ENCODE data around the gene TMED8.
"Not testable (repeated sequence)": the region's sequence is repeated elsewhere in the genome, so short reads cannot be mapped to it uniquely, and the experiment has no call there.

Gene TMED8

DNA sequence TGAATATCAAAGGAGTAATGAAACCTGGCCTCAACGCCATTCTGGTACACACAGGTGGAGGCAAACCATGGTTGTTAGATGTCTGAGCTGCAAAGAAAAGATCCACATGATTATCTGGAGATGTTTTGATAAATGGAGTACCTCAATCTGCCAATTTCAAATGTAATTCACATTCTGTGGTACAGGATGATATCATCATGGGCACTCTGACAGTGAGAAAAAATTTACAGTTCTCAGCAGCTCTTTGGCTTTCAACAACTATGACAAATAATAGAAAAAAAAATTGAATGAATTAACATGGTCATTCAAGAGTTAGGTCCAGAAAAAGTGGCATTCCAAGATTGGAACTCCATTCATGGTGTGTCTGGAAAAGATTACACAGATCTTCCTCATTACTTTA, 17.3 kb downstream of the TMED8 start:
- no peak for DNase-seq (ENCODE audit: low spot score)

DNA sequence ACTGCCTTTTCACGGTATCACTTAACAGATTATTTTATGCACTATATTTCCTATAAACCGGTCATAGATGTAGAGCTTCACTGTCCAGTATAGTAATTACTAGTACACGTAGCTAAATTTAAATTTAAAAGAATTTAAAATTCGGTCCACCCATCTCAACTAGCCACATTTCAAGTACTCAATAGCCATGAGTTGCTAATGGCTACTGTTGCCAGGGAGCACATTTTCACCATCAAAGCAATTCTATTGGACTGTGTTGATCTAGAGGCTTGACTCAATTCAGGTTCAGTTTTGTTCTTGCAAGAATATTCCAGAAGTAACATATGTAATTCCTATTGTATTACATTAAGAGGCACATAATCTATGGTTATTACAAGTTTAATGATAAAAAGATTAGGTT, 20.0 kb downstream of the TMED8 start:
- no peak for DNase-seq (ENCODE audit: low spot score)

DNA sequence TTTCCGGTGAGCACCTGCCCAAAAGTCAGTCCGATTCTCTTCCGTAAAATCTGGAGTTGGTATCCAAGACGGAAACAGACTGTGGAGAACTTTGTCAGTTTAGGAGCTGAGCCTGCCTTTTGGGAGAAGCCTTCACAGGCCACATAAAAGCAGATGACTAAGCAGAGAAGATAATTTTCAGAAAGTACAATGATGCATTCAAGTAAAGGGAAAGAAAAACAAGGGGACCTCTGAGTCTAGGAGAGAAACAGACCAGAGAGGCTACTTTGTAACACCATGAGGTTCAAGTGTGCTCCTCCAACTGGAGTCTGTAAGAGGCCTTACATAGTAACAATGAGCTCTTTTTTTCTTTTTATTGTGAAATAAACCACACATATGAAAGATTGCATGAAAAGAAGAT, 21.1 kb downstream of the TMED8 start:
- no peak for DNase-seq (ENCODE audit: low spot score)

DNA sequence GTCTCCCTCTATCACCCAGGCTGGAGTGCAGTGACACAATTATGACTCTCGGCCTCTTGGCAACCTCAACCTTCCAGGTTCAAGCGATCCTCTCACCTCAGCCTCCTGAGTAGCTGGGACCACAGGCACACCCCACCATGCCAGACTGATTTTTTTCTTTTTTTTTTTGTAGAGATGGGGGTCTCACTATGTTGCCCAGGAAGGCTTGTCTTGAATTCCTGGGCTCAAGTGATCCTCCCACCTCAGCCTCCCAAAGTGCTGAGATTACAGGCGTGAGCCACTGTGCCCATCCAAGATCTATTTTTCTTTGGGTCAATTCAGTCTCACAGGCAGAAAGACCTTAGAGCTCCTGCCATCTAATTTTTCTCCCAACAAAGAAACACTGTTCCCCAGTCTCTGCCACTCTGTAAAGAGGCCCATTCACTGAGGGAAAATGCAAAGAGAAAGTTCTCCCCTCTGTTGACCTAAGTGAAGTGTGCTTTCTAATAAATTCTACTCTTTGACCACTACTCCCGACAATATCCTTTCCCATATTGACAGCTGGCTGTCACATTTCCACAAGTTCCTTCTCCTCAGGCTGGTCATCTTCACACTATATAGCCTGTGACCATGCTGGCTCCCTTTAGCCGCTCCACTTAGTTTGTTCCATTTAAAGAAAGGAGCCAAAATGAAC, 23.3 kb downstream of the TMED8 start:
- no peak for DNase-seq (ENCODE audit: low spot score)

DNA sequence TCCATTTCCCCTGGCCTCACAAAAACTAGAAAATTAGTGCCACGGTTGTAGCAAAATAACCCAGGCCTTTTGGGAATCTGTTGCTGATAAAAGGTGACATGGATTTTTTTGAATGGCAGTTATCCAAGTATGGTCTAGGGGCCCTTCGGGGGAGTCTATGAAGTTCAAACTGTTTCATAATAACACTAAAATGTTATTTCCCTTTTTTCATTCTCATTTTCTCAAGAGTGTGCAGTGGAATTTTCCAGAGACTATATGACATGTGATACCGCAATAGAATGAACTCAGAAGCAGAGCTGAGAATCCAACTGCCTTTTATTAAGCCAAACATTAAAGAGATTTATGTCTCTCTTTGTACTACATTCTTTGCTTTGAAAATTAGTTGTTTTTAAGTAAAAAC, 29.1 kb downstream of the TMED8 start:
- no peak for DNase-seq (ENCODE audit: low spot score)

DNA sequence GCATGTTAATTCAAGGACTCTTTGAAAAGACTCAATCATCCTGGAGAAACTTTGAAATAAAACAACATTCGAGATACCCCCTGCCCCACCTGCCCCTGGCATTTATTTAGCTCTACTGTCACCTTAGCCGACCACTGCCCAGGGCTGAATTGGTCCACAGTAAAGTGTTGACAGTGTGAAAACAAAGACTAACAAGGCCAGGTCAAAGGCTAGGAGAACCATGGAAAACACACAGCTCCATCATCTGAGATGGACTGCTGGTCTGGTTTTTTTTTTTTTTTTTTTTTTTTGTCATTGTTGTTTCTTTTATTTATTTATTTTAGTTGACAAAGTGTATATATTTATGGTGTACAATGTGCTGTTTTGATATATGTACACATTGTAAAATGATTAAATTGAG, 30.4 kb downstream of the TMED8 start:
- no peak for DNase-seq (ENCODE audit: low spot score)

DNA sequence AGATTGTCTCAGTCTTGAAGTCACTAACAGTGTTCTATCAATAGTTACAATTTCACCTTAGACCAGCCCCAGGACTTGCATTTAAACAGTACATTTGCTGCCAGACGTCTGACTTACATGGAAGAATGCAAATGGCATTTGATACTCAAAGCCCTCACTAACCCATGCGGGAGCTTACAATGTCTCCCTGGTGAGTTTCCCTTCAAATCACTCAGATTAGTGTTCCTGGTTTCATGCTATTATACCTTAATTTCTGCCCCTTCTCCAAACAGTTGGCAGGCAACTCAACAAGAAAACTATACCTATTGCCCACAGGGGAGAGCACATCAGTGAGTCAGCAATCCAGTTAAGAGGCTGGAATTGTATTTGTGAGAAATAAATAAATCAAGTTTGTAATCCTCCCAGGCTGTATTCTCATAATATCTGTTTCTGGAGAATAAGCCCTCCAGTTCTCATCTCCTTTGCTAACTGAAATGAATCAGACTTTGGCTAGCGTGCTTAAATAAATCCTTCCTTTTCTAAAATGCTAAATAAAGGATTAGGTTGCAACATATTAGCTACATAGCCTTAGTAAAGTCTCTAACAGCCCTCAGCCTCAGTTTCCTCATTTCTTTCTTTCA, 32.4 kb downstream of the TMED8 start:
- DNase-seq (ENCODE audit: low spot score), result no peak

DNA sequence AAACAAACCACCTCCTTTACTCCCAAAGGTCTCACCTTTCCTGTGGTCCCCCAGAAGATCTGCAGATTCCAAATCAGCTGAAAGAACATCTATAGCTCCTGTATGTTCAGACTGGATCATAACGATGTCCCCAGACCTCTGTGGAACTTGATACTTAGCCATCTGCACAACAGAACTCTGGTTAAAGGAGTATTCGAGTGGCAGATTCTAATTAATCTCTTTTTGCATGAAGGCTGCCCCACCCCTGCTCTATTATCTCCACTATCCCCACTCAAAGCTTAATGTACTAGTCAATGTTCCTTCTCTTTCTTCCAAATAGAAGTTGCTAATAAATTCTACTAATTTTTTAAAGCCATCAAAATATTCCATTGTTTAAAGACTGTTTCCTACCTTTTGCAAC, 33.2 kb downstream of the TMED8 start:
- no peak for DNase-seq (ENCODE audit: low spot score)

DNA sequence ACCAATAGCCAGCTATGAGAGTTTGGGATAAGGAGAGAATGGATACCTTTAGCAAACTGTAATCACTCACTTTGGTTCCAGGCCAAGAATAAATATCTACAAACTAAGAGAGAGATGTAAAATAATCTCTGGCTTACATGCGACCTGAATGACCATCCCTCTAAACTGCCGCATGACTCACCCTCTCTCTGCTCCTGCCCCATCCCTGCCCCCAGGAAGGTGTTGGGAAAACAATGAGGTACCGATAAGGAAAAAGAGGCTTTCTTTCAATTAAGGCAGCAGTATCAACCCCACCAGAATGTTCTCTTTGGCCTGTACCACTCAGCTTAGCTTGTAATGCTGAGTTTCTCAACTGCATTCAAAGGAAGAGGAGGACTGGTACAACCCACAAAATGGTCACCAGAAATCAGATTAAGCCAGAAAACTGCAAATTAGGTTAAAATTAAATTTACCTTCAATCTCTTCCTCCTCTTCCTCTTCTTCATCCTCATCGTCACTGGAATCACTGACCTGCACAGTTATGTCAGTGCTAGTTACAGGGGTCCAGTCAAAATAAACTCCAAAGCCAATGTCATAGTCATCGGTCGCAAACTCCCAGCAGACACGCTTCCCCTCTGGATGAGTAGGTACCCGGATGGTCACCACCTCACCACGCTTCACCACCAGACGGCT, 34.0 kb downstream of the TMED8 start:
- no peak for DNase-seq (ENCODE audit: low spot score)

DNA sequence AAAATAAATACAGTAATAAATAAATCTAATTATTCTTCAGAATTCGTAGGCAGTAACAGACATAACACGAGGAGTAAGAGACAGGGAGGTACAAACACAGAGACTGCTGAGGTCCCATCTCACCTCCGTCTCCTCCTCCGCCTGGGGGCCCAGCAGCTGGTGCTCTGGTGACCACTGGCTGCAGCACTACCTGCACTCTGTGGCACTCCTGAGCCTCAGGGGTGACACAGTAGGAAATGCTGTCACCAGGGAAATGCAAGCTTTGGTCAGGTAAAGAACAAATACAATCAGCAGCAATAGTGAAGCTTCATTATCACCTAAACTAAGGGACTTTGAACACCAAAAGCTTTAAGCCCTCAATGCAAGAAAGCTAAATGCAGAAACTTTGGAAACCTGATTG, 36.5 kb downstream of the TMED8 start:
- DNase-seq (ENCODE audit: low spot score), result no peak

DNA sequence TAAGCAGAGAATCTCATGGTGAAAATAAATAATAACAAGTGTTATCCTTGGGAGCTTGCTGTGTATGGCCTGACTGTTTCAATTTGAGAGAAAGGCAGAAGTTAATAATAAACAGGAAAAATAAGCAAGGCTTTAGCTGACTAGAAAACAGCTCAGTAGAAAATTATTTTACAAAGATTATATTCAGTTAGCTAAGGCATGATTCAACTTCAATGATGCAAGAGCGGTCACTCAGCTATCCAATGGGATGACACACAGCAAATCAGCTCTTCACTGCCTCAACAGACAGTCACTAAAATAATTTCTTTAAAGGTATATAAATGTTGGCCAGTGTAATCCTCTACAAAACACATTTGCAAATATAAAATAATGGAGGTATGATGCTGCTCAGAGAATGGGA, 37.5 kb downstream of the TMED8 start:
- DNase-seq (ENCODE audit: low spot score), result peak; percentile 71

DNA sequence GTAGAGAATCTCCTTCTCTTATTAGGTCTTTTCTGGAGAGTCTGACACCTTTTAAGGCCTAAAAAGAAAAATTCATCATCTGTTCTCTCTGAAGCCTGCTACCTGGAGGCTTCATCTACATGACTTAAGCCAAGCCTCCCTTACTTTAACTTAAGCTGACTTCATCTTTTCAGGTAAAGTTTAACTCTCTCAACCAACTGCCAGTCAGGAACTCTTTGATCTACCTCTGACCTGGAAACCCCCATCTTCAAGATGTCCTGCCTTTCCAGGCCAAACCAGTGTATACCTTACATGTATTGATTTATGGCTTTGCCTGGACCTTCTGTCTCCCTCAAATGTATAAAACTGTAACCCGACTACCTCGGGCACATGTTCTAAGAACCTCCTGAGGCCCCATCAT, 38.6 kb downstream of the TMED8 start:
- no peak for DNase-seq (ENCODE audit: low spot score)

DNA sequence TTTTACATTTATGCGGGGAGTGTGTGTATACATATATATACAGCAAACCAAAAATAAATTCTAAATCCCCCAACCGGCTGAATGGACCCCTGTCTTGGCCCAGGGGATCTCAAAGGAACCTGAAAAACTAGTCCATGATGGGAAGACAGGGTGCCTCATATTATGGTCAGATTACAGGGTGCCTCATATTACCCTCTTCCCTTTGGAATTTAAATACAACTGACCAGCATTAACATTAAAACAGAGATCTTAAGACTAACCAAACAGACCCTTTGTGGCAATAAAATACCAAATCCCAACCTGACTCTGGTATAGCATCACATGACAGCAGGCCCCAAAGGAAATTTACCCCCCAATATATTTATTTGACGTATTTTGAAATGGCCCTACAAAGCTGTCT, 39.0 kb downstream of the TMED8 start:
- no peak for DNase-seq (ENCODE audit: low spot score)

DNA sequence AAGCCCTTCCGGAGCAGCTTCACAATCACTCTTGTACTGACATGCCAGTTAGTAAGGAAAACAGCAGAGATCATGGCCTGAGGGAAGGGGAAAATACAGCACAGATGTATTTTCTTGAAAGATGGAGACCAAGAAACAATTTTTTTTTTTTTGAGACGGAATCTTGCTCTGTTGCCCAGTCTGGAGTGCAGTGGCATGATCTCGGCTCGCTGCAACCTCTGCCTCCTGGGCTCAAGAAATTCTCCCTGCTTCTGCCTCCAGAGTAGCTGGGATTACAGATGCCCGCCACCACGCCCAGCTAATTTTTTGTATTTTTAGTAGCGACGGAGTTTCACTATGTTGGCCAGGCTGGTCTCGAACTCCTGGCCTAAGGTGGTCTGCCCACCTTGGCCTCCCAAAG, 39.6 kb downstream of the TMED8 start:
- DNase-seq (ENCODE audit: low spot score), result not testable (repeated sequence)

DNA sequence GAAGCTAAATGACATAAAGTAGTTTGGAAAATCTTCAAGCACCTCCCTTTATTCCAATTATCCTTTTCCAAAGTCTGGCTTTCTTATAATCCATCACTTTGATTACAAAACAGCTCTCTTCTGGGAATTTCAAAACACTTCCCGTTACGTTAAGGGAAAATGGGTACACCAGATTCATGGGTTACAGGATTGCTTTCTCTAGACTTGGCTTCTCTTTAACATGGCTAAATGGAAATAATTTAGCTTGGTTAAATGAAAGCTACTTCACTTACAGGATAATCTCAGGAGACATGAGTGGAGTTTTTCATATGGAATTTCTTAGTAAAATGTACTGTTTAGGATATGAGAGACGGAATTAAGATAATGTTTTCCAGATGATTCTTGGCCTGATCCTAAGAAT, 41.3 kb downstream of the TMED8 start:
- no peak for DNase-seq (ENCODE audit: low spot score)

DNA sequence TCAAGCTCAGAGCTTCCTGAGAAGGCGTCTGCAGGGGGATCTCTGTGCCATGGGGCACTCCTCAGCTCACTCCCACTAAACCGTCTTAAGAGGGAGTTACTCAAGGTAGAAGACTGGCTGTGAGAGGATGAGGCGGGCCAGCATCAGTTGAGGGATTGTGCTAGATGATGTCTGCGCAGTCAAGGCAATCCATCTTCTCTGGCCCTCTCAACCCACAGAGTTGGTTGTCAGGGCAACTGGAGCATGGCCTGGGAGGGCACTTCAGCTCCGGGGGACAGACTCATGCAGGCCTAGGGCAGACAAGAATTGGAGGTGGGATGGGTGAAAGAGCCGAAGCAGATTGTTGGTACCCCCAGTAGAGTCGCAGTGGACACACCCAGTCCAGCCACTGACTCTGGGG, 47.0 kb downstream of the TMED8 start:
- no peak for DNase-seq (ENCODE audit: low spot score)

DNA sequence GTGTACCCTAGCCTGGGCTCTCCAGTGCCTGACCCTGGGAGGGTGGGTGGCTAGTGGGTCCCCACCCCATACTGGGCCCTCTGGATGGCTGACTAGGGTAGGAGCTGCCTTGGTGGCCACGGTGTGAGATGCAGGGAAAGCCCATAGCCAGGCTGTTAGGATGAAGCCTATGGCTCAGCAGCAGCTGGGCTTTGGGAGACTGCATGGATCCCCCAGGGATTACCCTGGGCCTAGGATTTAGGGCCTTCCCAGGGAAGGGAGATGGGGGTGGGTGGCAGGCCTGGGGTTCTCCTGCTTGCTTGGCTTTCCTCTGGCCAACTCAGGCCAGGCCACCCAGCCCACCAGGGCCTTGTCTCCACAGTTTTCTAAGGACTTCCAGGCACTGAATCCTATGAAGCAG, 49.8 kb downstream of the TMED8 start:
- no peak for DNase-seq (ENCODE audit: low spot score)

DNA sequence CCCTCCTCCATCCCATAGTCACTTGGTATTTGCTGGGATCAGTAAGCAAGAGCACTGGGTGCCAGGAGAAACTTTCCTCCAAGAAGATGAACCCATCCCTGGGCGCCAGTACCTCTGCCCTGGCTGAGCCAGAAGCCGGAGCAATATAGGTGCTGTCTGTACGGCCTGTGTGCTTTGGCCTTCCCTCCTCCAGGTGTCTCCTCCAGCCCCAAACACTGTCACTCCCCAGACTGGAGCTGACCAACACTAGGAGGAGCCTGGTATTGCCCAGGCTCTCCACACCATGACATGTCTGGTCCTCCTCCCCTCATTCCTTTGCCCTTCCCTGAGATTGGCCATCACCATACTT, 51.2 kb downstream of the TMED8 start:
- no peak for DNase-seq (ENCODE audit: low spot score)

DNA sequence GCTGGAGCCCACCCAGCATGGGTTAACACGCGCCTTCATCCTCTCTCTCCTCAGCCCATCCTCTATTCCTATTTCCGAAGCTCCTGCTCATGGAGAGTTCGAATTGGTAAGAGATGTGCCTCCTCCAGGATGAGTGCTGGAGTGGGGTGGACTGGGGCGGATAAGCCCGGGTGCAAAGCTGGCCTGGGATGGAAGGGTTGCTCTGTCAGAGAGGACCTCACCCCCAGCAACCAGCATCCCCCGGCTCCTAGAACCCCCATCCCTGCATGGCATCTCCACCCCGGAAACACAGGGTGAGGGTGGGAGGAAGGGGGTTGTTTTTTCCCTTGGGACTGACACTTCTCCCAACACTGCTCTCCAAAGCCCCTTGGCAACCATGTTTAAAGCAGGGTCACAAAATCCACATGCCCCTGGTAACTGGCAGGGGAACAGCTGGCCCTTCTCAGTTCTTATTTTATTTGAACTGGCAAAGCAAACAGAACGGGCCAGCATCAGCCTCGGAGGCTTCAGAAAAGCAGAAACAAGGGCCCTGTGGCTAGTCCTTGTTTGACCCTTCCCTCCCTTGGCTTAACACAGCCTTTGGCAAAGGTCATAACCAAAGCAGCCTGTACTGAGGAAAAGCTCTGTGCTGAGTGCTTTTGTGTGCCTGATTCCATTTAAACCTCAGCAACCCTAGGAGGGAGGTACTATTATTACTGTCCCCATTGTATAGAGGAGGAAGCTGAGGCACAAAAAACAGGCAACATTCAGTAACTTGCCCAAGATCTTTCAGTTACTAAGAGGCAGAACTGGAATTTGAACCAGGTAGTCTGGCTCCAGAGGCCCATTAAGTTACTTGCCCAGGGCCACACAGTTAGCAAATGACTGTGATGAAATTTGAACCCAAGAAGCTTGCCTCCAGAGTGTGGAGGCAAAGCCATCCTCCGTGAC, 51.8 kb downstream of the TMED8 start:
- no peak for DNase-seq (ENCODE audit: low spot score)

DNA sequence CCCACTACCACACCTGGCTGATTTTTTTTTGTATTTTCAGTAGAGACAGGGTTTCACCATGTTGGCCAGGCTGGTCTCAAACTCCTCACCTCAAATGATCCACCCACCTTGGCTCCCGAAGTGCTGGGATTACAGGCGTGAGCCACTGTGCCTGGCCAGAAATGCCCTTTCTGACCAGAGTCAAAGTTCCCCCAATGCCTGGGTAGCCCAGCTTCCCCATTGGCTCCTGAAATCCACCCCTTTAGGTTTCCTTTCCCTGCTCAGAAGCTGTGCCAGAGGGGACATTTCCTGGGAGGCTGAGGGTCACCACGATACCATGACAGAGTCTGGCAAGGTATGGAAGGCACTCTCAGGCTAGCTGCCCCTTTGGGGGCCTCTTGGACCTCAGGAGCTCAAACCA, 52.6 kb downstream of the TMED8 start:
- no peak for DNase-seq (ENCODE audit: low spot score)

DNA sequence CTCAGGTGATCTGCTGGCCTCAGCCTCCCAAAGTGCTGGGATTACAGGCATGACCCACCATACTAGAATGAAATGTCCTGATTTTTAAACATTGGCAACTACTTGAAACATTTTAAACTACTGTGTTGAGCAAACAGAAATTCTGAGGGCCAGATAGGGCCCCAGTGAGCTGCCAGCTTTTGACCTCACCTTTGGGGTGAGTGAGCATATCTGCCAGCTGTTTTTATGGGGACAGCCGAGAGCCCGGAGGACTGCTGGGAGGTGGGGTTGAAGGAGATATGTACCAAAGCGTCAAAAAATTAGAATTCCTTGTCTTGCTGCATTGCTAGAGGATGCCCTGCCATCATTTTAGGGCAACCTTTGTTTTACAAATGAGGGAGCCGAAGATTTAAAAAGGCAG, 53.3 kb downstream of the TMED8 start:
- no peak for DNase-seq (ENCODE audit: low spot score)

DNA sequence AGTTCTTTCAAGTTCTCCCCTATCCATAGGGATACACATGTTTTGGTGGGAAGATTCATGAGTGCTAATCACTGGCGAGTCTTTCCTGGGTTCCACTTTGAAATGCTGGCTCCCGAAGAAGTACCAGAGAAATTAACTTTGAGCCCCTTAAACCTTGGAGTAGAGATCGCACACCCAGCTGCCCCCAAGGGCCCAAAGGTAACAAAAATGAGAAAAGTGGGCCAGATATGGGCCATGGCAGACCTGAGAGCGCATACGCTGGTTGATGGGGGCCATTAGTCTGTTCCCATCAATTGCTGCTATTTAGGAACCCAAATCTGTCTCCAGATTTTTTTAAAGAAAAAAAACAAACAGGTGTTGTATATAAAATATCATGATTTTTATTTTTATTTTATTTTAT, 53.9 kb downstream of the TMED8 start:
- DNase-seq (ENCODE audit: low spot score), result no peak
